Activated T-helper 1 cell treated with anti-CD3 and anti-CD28 coated beads, Interleukin-12 subunit alpha, Interleukin-12 subunit beta, Interleukin-2, Interleukin-4 antibody, amounts not matched to agents 30 ng/mL and 10 ng/mL and 1 ng/mL, durations not matched to agents 14 hours and 24 hours and 36 hours (primary cell): ENCODE results near the gene GRM5. TPM values are rescaled to one million over a fixed set of nuclear protein-coding genes. Genes with fewer than 3 reads are reported as not detected.

Experiments used
- DNase-seq: peaks from one replicate; pipeline ENCODE4 v3.0.0; 2021; ENCODE audit warnings: low spot score
- H3K27ac Mint-ChIP-seq: one replicate; pipeline ENCODE4 v1.8.0; 2021; ENCODE audit warnings: mild to moderate bottlenecking, mixed read lengths
- H3K27me3 Mint-ChIP-seq: one replicate; pipeline ENCODE4 v1.8.0; 2022; ENCODE audit warnings: mild to moderate bottlenecking, moderate library complexity, mixed read lengths; ENCODE audit not compliant: insufficient read depth
- H3K36me3 Mint-ChIP-seq: one replicate; pipeline ENCODE4 v1.8.0; 2021; ENCODE audit warnings: low read depth, mixed read lengths
- H3K4me1 Mint-ChIP-seq: one replicate; pipeline ENCODE4 v1.8.0; 2021; ENCODE audit warnings: low read depth, mixed read lengths
- H3K4me3 Mint-ChIP-seq: one replicate; pipeline ENCODE4 v1.8.0; 2021; ENCODE audit warnings: mild to moderate bottlenecking, moderate library complexity, mixed read lengths
- H3K9me3 Mint-ChIP-seq: one replicate; pipeline ENCODE4 v1.8.0; 2021; ENCODE audit warnings: mixed read lengths
- intact Hi-C: fragments of 100-400 bp; cut with micrococcal nuclease; formaldehyde crosslinking; loops from one replicate; pipeline ENCODE4 v1.15.1; 2024
- total RNA-seq: library from RNA; stranded (reverse); gene quantifications from 2 replicates; pipeline ENCODE4 v1.2.3, GENCODE V29; 2022

Gene GRM5
- total RNA-seq, 1 donor from 2014 or later, result not detected

- H3K36me3 Mint-ChIP-seq, result no peaks in the 10 kb centered on the region
- DNase-seq, result no peak
- H3K4me1 Mint-ChIP-seq, result no peaks in the 10 kb centered on the region
- H3K27ac Mint-ChIP-seq, result no peak overlapping the region
- intact Hi-C loops, result no loop called here
- no peaks in the 10 kb centered on the region for H3K9me3 Mint-ChIP-seq
- no peak overlapping the region for H3K4me3 Mint-ChIP-seq
- H3K27me3 Mint-ChIP-seq, result no peaks in the 10 kb centered on the region
Measured at GRCh38 chr11:88701816-88702215, 364.0 kb downstream of the GRM5 start.

- intact Hi-C loops, result no loop called here
- H3K36me3 Mint-ChIP-seq, result no peaks in the 10 kb centered on the region
- no peaks in the 10 kb centered on the region for H3K9me3 Mint-ChIP-seq
- no peak overlapping the region for H3K27ac Mint-ChIP-seq
- no peaks in the 10 kb centered on the region for H3K27me3 Mint-ChIP-seq
- H3K4me3 Mint-ChIP-seq, result no peak overlapping the region
- DNase-seq, result no peak
- no peaks in the 10 kb centered on the region for H3K4me1 Mint-ChIP-seq
Measured at GRCh38 chr11:88697139-88697538, 368.6 kb downstream of the GRM5 start.

GRCh38 chr11:88695689-88696414 lies 369.9 kb downstream of the GRM5 start:
- intact Hi-C loops, result no loop called here
- Mint-ChIP-seq H3K27ac (no peak overlapping the region), H3K36me3 (no peaks in the 10 kb centered on the region), H3K4me1 (no peaks in the 10 kb centered on the region), H3K27me3 (no peaks in the 10 kb centered on the region), H3K4me3 (no peak overlapping the region), H3K9me3 (no peaks in the 10 kb centered on the region)
- DNase-seq, result no peak

GRCh38 chr11:88692306-88693086 lies 373.3 kb downstream of the GRM5 start:
- H3K27me3 Mint-ChIP-seq, result no peaks in the 10 kb centered on the region
- H3K4me1 Mint-ChIP-seq, result no peaks in the 10 kb centered on the region
- no peaks in the 10 kb centered on the region for H3K36me3 Mint-ChIP-seq
- H3K4me3 Mint-ChIP-seq, result no peak overlapping the region
- H3K27ac Mint-ChIP-seq, result no peak overlapping the region
- intact Hi-C loops, result no loop called here
- H3K9me3 Mint-ChIP-seq, result no peaks in the 10 kb centered on the region
- DNase-seq, result no peak

- Mint-ChIP-seq H3K27ac (no peak overlapping the region), H3K36me3 (no peaks in the 10 kb centered on the region), H3K9me3 (no peaks in the 10 kb centered on the region), H3K4me3 (no peak overlapping the region), H3K27me3 (no peaks in the 10 kb centered on the region), H3K4me1 (no peaks in the 10 kb centered on the region)
- no peak for DNase-seq
- intact Hi-C loops, result no loop called here
Measured at GRCh38 chr11:88689548-88690240, 376.1 kb downstream of the GRM5 start.

GRCh38 chr11:88683024-88683423 lies 382.8 kb downstream of the GRM5 start:
- Mint-ChIP-seq H3K4me1 (no peaks in the 10 kb centered on the region), H3K4me3 (no peak overlapping the region), H3K27me3 (no peaks in the 10 kb centered on the region), H3K9me3 (no peaks in the 10 kb centered on the region), H3K36me3 (no peaks in the 10 kb centered on the region), H3K27ac (no peak overlapping the region)
- no peak for DNase-seq
- intact Hi-C loops, result no loop called here

GRCh38 chr11:88680806-88681205 lies 385.0 kb downstream of the GRM5 start:
- no peaks in the 10 kb centered on the region for H3K36me3 Mint-ChIP-seq
- H3K9me3 Mint-ChIP-seq, result no peaks in the 10 kb centered on the region
- H3K27me3 Mint-ChIP-seq, result no peaks in the 10 kb centered on the region
- no peak overlapping the region for H3K27ac Mint-ChIP-seq
- no peak overlapping the region for H3K4me3 Mint-ChIP-seq
- DNase-seq, result no peak
- no peaks in the 10 kb centered on the region for H3K4me1 Mint-ChIP-seq
- intact Hi-C loops, result no loop called here

- H3K27ac Mint-ChIP-seq, result no peak overlapping the region
- no peaks in the 10 kb centered on the region for H3K9me3 Mint-ChIP-seq
- intact Hi-C loops, result no loop called here
- no peaks in the 10 kb centered on the region for H3K4me1 Mint-ChIP-seq
- no peaks in the 10 kb centered on the region for H3K36me3 Mint-ChIP-seq
- no peaks in the 10 kb centered on the region for H3K27me3 Mint-ChIP-seq
- no peak overlapping the region for H3K4me3 Mint-ChIP-seq
- DNase-seq, result no peak
Measured at GRCh38 chr11:88666364-88666763, 399.4 kb downstream of the GRM5 start.

GRCh38 chr11:88657076-88657738 lies 408.6 kb downstream of the GRM5 start:
- Mint-ChIP-seq H3K27me3 (no peaks in the 10 kb centered on the region), H3K27ac (no peak overlapping the region), H3K4me1 (peaks cover 6% of the 10 kb centered on the region), H3K36me3 (no peaks in the 10 kb centered on the region), H3K9me3 (no peaks in the 10 kb centered on the region), H3K4me3 (no peak overlapping the region)
- intact Hi-C loops, result no loop called here
- no peak for DNase-seq

GRCh38 chr11:88656283-88656682 lies 409.5 kb downstream of the GRM5 start:
- no peak overlapping the region for H3K4me3 Mint-ChIP-seq
- peaks cover 6% of the 10 kb centered on the region for H3K4me1 Mint-ChIP-seq
- no peak overlapping the region for H3K27ac Mint-ChIP-seq
- no peaks in the 10 kb centered on the region for H3K36me3 Mint-ChIP-seq
- no peaks in the 10 kb centered on the region for H3K27me3 Mint-ChIP-seq
- intact Hi-C loops, result no loop called here
- no peak for DNase-seq
- H3K9me3 Mint-ChIP-seq, result no peaks in the 10 kb centered on the region

- Mint-ChIP-seq H3K9me3 (no peaks in the 10 kb centered on the region), H3K4me1 (peaks cover 6% of the 10 kb centered on the region), H3K27me3 (no peaks in the 10 kb centered on the region), H3K27ac (no peak overlapping the region), H3K36me3 (no peaks in the 10 kb centered on the region), H3K4me3 (no peak overlapping the region)
- no peak for DNase-seq
- intact Hi-C loops, result no loop called here
Measured at GRCh38 chr11:88655656-88656055, 410.1 kb downstream of the GRM5 start.

GRCh38 chr11:88655196-88655595 lies 410.6 kb downstream of the GRM5 start:
- DNase-seq, result no peak
- Mint-ChIP-seq H3K9me3 (no peaks in the 10 kb centered on the region), H3K36me3 (no peaks in the 10 kb centered on the region), H3K4me1 (peaks cover 6% of the 10 kb centered on the region), H3K4me3 (no peak overlapping the region), H3K27me3 (no peaks in the 10 kb centered on the region), H3K27ac (no peak overlapping the region)
- intact Hi-C loops, result no loop called here

- intact Hi-C loops, result no loop called here
- DNase-seq, result no peak
- H3K27ac Mint-ChIP-seq, result no peak overlapping the region
- no peak overlapping the region for H3K4me3 Mint-ChIP-seq
- no peaks in the 10 kb centered on the region for H3K27me3 Mint-ChIP-seq
- H3K9me3 Mint-ChIP-seq, result no peaks in the 10 kb centered on the region
- no peaks in the 10 kb centered on the region for H3K4me1 Mint-ChIP-seq
- no peaks in the 10 kb centered on the region for H3K36me3 Mint-ChIP-seq
Measured at GRCh38 chr11:88651556-88651955, 414.2 kb downstream of the GRM5 start.
